IPS DF 6.9 (cell line): Measurements from ENCODE around the gene IGF2R.

Experiments
- DNase-seq: peaks from one replicate; pipeline ENCODE4 v3.0.0-alpha.2; 2013; ENCODE audit warnings: low read depth, low spot score
- H3K27ac ChIP-seq: one replicate; pipeline ENCODE4 v1.5.1; 2013; ENCODE audit warnings: low read length, control low read depth
- H3K27me3 ChIP-seq: 2 replicates; pipeline ENCODE4 v1.6.1; 2013; ENCODE audit warnings: mild to moderate bottlenecking, low read length; ENCODE audit not compliant: control insufficient read depth, insufficient read depth
- H3K36me3 ChIP-seq: 2 replicates; pipeline ENCODE4 v1.6.1; 2013; ENCODE audit warnings: low read length; ENCODE audit not compliant: control insufficient read depth, insufficient read depth
- H3K4me1 ChIP-seq: 2 replicates; pipeline ENCODE4 v1.6.1; 2013; ENCODE audit warnings: low read length; ENCODE audit not compliant: control insufficient read depth, insufficient read depth
- H3K4me3 ChIP-seq: 2 replicates; pipeline ENCODE4 v1.5.1; 2013; ENCODE audit warnings: mild to moderate bottlenecking, low read length
- H3K9me3 ChIP-seq: 2 replicates; pipeline ENCODE4 v1.6.1; 2013; ENCODE audit warnings: low read length, inconsistent platforms; ENCODE audit not compliant: control insufficient read depth, insufficient read depth
- WGBS: extraction: QIAGEN DNeasy Blood & Tissue Kit; methylation state at CpG from one replicate; pipeline ENCODE4 v1.1.7; 2013; ENCODE audit warnings: mixed read lengths, missing lambda C conversion rate; ENCODE audit not compliant: insufficient read length, insufficient coverage; 5-methylcytosine and 5-hydroxymethylcytosine counted together

IGF2R gene

GRCh38 chr6:160007611-160008010 is 38.7 kb downstream of the IGF2R start:
- H3K27ac ChIP-seq = no peak overlapping the region
- no peaks in the 10 kb centered on the region; the same call in 1 of the 2 replicates for H3K9me3 ChIP-seq
- H3K36me3 ChIP-seq = no peaks in the 10 kb centered on the region; the same call in 1 of the 2 replicates
- DNase-seq = no peak
- no peak overlapping the region for H3K4me3 ChIP-seq
- no CpG with 5 or more reads among the region's 2 CpGs for WGBS
- no peaks in the 10 kb centered on the region for H3K27me3 ChIP-seq
- peaks cover 1% of the 10 kb centered on the region; the same call in 1 of the 2 replicates for H3K4me1 ChIP-seq

DNA sequence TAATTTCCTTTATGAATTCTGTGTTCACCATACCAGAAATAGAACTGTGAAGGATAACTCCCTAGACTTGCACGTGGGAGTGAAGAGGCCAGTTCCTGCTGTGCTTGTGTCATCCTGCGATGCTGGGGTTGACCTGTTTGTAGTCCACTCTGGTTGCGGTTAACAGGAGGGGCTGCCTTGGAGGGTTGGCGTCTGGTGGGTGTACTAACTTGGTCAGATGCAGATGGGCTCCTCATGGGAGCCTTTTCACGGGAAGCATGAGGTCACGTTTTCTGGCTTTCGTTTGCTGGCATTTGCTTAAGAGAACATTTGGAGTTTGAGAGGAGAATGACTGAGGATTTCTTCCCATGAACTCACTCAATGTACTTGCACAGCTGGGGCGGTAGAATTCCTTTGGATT is 41.2 kb downstream of the IGF2R start:
- Histone ChIP-seq H3K36me3 (no peaks in the 10 kb centered on the region; the same call in 1 of the 2 replicates), H3K27ac (no peak overlapping the region), H3K4me1 (peaks cover 1% of the 10 kb centered on the region; the same call in 1 of the 2 replicates), H3K9me3 (no peaks in the 10 kb centered on the region), H3K27me3 (no peaks in the 10 kb centered on the region), H3K4me3 (no peak overlapping the region)
- no CpG with 5 or more reads among the region's 8 CpGs for WGBS
- no peak for DNase-seq

DNA sequence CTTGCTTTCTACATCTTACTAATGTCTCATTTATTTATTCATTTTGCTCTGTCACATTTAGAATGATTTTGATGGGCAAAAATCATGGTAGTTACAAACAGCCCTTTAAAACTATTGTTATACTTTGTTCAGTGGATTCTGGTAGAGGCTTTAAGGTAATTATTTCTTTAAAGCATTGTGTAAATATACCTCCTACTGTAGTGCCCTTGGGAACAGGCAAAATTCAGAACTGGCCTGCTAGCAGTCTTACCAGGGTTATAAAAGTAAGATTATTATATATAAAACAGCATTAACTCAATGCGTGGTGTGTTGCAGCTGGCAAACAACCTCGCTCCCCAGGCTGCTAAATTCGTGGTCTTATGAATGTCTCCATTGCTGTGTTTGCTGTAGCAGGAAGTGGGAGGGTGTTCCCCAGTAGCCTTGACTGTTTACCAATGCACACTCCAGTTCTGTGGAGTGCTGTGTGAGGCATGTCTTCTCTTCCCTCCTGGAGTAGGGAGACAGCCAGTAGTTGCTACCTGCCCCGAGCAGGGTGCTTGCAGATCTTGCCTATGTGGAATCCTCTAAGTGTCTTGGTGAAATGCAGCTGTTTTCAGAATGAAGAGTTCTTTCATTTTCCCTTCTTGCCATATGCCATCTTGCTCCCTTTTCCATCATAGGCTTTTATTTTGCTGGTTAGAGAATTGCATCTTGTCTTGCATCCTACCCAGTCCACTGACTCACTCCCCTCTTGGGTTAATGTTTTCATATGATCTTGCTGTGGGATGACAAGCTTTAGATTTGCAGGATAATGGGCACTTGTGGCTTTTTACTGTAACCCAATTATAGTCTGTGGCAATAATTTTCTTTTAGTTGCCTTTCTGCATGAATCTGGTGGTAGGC is 45.3 kb downstream of the IGF2R start:
- WGBS = no CpG with 5 or more reads among the region's 4 CpGs
- H3K36me3 ChIP-seq = peaks cover 3% of the 10 kb centered on the region; the same call in 1 of the 2 replicates
- no peak overlapping the region for H3K27ac ChIP-seq
- DNase-seq = no peak
- H3K27me3 ChIP-seq = no peaks in the 10 kb centered on the region
- H3K9me3 ChIP-seq = no peaks in the 10 kb centered on the region
- H3K4me3 ChIP-seq = no peak overlapping the region
- H3K4me1 ChIP-seq = no peaks in the 10 kb centered on the region

- no peaks in the 10 kb centered on the region for H3K9me3 ChIP-seq
- no CpG with 5 or more reads among the region's 2 CpGs for WGBS
- no peaks in the 10 kb centered on the region for H3K4me1 ChIP-seq
- no peak overlapping the region for H3K27ac ChIP-seq
- no peaks in the 10 kb centered on the region for H3K27me3 ChIP-seq
- no peak for DNase-seq
- no peak overlapping the region for H3K4me3 ChIP-seq
- peaks cover 3% of the 10 kb centered on the region; the same call in 1 of the 2 replicates for H3K36me3 ChIP-seq
Measured at GRCh38 chr6:160014869-160015182, 45.9 kb downstream of the IGF2R start.

DNA sequence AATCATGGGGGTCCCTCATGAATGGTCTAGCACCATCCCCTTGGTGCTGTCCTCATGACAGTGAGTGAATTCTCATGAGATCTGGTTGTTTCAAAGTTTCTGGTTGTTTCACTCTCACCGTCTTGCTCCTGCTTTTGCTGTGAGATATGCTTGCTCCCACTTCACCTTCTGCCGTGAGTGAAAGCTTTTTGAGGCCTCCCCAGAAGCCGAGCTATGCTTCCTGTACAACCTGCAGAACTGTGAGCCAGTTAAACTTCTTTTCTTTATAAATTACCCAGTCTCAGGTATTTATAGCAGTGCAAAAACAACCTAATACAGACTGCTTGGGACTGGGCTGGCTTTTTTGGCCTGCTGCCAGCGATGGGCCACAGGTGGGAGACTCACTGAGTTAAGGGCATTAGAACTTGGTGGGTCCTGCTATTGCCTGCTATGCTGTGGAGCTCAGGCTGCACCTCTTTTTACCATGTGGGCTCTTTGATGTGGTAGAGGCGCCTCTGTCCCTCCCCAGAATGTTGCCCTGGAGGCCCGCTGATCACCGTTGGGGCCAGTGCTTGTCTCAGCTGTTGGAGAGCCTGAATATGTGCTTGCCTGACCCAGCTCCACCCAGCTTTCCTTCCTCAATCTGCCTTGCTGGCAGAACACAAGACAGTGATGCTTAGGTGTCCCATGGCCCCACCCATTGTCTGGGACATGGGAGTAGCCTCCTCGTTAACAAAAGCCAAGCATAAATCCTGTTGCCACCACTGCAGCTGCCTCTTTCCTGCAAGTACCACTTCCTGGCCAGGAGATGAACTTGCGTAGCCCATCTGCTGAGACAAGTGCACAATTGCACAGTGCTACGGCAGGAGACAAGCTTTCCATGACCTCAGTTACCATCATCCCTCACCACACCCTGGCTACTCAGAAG is 47.1 kb downstream of the IGF2R start:
- no CpG with 5 or more reads among the region's 10 CpGs for WGBS
- Histone ChIP-seq H3K4me3 (no peak overlapping the region), H3K27ac (no peak overlapping the region), H3K27me3 (no peaks in the 10 kb centered on the region), H3K4me1 (no peaks in the 10 kb centered on the region), H3K9me3 (no peaks in the 10 kb centered on the region), H3K36me3 (0 out of 2 replicates have a peak, but pooled peaks cover 3% of the 10 kb centered on the region)
- no peak for DNase-seq

GRCh38 chr6:160022101-160022500 is 53.2 kb downstream of the IGF2R start:
- no peak for DNase-seq
- no peaks in the 10 kb centered on the region for H3K27me3 ChIP-seq
- H3K27ac ChIP-seq = no peak overlapping the region
- H3K4me3 ChIP-seq = no peak overlapping the region
- WGBS = no CpG with 5 or more reads among the region's 1 CpG
- H3K9me3 ChIP-seq = no peaks in the 10 kb centered on the region
- no peaks in the 10 kb centered on the region for H3K4me1 ChIP-seq
- peaks cover 2% of the 10 kb centered on the region; the same call in 1 of the 2 replicates for H3K36me3 ChIP-seq

GRCh38 chr6:160022793-160023192 is 53.9 kb downstream of the IGF2R start:
- H3K4me1 ChIP-seq = no peaks in the 10 kb centered on the region
- H3K9me3 ChIP-seq = no peaks in the 10 kb centered on the region
- H3K27ac ChIP-seq = no peak overlapping the region
- peaks cover 7% of the 10 kb centered on the region; the same call in 1 of the 2 replicates for H3K36me3 ChIP-seq
- no peak overlapping the region for H3K4me3 ChIP-seq
- WGBS = no CpG with 5 or more reads among the region's 3 CpGs
- DNase-seq = no peak
- H3K27me3 ChIP-seq = no peaks in the 10 kb centered on the region

GRCh38 chr6:160024152-160024551 is 55.3 kb downstream of the IGF2R start:
- WGBS = no CpG with 5 or more reads among the region's 8 CpGs
- Histone ChIP-seq H3K27ac (no peak overlapping the region), H3K36me3 (peaks cover 7% of the 10 kb centered on the region; the same call in 1 of the 2 replicates), H3K27me3 (no peaks in the 10 kb centered on the region), H3K4me1 (no peaks in the 10 kb centered on the region), H3K4me3 (no peak overlapping the region), H3K9me3 (no peaks in the 10 kb centered on the region)
- DNase-seq = no peak

DNA sequence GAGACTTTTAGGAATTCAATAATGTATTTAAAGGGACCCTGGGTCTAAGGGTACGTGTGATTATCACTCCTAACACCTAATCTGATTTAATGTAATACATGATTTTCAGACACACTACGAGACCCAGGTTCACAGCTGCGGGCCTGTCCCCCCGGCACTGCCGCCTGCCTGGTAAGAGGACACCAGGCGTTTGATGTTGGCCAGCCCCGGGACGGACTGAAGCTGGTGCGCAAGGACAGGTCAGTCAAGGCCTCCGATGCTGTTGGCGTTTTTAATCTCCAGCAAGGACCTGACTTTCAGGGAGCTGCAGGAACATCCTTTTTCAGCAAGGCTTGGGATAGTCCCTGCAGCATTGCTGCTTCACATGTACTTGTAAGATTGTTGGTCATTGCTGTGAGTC is 58.2 kb downstream of the IGF2R start:
- no peak overlapping the region for H3K4me3 ChIP-seq
- H3K9me3 ChIP-seq = no peaks in the 10 kb centered on the region
- DNase-seq = no peak
- whole genome bisulfite sequencing = no CpG with 5 or more reads among the region's 11 CpGs
- H3K36me3 ChIP-seq = peaks cover 9% of the 10 kb centered on the region; the same call in 1 of the 2 replicates
- no peaks in the 10 kb centered on the region for H3K27me3 ChIP-seq
- H3K27ac ChIP-seq = no peak overlapping the region
- no peaks in the 10 kb centered on the region for H3K4me1 ChIP-seq

GRCh38 chr6:160027931-160028330 is 59.0 kb downstream of the IGF2R start:
- Histone ChIP-seq H3K4me3 (no peak overlapping the region), H3K27ac (no peak overlapping the region), H3K9me3 (no peaks in the 10 kb centered on the region), H3K36me3 (peaks cover 13% of the 10 kb centered on the region; the same call in 1 of the 2 replicates), H3K27me3 (no peaks in the 10 kb centered on the region), H3K4me1 (no peaks in the 10 kb centered on the region)
- no peak for DNase-seq
- WGBS = no CpG with 5 or more reads among the region's 10 CpGs
